Hematopoietic multipotent progenitor cell treated with erythropoietin and hydrocortisone succinate and interleukin-3 and kit ligand, for 17 days (in vitro differentiated cells): ENCODE results near the gene TNIK.

Source experiments
- DNase-seq: peaks from one replicate; pipeline ENCODE4 v3.0.0-alpha.2; 2015; ENCODE audit warnings: low spot score

TNIK gene

DNA sequence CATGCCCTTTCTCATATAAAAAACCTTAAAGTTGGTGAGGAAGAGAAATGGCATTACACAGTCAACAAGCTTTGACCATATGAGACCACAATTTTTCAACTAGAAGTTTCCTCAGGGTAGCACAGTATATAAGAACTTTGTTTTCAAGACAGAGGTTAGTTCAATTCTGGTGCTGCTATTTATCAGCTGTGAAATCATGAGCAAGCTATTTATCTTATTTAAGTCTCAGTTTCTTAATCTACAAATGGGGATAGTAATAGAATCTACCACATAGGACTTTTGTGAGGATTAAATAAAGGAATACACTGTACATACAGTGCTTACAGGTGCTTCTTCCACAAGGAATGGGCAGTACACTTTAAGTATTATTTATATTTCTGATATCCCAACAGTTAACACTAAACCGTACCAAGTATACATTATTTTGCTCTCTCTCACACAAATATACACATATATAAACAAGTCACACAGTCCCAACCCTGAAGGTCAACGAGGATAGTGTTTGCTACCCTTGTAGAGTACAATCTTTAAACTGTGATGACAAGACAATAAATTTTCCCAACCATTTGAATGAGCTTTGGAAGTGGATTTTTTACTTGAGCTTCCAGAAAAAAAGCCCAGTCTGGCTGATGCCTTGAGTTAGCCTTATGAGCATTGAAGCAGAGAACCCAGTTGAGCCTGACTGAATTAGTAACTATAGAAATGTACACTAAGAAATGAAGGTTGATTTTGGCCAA is 178.8 kb downstream of the TNIK start:
- no peak for DNase-seq

DNA sequence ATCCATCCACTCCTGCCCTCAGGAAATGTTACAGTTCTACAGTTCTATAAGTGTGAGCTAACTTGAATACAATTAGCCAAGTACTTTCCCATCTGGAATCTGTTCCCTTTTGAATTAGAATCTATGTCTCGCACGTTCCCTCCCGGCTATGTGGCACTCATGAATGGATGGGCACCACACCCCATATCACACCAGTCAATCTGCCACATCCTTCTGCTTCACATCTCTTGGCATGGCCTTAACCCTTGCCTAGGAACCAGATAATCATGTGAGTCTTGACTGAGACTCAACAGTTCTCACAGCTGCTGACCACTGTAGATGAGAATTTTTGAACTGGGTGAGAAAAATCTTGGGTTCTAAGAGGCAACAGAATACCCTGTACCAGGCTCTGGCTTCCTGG is 180.2 kb downstream of the TNIK start:
- no peak for DNase-seq

DNA sequence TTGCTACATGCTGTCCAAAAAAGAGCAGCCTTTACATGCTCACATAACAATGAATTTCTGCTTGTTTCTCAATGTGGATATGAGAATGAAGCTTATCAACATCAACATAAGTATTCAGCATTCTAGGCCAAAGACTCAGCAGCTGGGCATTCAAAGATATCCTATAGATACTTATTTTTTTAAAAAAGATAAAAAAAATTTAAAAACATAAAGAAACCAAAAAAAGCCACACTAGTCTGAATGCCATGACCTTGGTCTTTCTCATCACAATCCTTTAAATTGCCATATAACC is 182.0 kb downstream of the TNIK start:
- no peak for DNase-seq

DNA sequence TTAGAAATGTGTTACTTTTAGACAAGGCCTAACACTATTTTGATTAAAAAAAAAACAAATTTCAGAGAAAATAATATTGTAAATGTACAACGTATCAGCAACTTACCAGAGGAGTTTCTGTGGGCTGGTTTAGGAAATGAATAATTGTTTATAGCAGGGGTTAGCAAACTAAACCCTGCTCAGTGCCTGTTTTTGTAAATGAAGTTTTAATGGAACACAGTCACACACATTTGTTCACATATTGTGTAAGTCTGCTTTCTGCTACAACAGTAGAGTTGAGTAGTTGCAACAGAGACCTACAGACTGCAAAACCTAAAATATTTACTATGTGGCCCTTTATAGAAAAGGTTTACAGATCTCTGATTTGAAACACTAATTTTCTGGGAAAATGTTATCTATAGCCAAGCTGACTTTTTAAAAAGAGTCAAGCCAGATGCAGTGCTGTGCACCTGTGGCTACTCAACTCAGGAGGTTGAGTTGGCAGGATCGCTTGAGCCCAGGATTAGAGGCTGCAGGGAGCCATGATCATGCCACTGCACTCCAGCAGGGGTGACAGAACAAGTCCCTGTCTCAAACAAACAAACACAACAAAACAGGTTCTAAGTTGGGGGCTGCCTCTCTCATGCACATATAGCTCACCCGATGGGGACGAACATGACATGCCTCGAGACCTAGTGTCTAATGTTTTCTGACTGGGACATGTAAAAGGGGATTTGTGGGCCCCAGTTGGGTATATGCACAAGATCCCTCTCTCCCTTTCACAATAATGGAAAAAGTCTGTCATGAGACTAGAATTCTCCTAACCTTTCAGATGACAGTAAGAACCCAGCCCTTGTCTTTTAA is 182.5 kb downstream of the TNIK start:
- DNase-seq, result no peak

DNA sequence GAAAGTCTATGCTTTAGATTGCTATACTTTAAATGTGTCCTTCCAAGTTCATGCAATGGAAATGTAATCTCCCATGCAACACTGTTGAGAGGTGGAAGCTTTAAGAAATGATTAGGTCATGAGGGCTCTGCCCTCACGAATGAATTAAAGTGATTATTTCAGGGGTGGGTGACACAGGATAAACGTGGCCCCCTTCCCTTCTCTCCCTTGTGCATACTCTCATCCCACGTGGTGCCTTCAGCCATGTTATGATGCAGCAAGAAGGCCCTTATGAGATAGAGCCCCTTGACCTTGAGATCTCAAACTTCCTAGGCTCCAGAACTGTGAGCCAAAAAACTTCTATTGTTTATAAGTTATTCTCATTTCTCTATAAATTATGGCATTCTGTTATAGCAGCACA is 183.3 kb downstream of the TNIK start:
- DNase-seq, result no peak

DNA sequence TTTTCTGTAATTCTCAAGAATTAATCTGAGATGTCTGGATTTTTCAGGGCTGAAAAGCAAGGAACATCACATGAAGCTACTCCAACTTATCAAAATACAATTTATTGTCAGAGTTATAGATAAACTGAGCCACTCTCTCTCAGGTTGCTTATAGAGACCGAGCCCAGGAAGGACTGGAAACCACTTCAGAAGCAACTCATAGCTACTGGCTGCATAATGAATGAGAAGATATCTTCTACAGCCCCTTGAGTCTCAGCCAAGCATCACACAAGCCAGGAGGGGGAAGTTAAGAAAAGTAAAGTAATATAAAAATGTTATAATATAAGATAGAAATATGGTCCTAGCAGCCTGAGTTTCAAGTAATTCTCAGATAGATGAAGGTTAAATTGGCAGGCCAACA is 186.0 kb downstream of the TNIK start:
- no peak for DNase-seq

DNA sequence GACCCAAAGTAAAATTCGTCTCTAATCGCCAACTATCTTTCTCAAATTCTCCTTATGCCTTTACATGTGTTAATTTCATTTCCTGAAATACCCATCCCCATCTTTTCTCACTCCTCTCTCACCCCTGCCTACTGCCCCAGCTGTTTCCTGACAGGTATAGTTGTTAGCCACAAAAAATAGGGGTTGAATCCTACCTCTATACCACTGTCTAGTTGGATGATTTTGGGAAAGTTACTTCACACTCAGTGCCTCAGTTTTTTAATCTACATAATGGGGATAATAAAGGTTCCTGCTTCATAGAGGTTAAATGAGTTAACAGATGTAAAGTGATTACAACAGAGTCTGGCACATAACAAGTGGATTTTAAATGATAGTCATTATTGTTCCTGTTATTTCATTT is 189.7 kb downstream of the TNIK start:
- no peak for DNase-seq

DNA sequence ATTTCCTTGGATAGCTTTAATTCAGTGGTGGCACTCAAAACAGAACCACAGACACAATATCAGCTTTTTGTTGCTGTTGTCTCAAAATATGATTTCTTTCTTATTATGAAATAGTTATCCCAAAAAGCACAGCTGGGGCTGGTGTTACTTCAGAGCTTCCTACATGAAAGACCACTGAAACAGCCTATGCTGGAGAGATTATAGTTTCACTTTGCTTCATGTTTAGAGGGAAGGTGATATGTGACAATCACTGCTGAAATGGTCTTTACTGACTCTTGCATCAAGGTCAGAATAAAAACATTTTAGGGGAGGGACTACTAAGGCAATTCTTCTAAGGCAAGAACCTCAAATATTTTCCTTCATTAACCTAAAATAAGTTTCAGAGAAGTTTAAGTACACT is 190.7 kb downstream of the TNIK start:
- DNase-seq, result no peak

DNA sequence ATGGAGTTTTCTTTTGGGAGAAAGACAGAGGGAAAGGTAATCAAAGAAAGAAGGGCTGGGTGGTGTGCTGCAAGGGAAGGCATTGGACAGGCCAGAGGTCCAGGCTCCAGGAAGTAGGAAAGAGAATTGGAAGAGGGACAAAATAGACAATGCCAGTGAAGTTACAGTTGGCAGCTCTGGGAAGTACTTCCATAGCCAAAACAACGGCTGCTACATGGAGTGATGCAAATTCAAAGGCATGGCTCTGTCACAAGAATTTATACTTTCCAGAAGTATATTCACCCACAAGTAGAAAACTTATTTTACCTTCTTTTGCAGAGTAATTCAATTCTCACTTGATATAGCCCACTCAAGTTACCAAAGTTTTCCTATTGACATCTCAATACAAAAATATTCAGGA is 191.5 kb downstream of the TNIK start:
- DNase-seq, result no peak

DNA sequence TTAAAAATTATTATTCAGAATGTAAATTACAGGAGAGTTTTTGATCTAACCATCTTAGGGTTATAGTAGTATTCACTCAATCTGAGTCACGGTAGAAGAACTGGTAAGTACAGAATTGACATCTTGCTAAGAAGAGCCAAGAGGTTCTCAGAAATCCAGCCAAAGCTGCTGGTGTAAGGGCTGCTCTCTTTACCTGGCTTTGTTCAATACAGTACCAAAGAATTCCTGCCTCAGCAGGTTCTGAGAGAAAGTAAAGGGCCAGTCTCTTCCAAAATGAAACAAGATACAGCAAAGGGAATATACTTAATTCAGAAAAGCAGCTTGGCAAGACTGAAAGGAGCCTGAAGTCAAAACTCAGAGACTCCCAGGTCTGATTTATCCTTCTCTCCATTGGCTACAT is 193.1 kb downstream of the TNIK start:
- DNase-seq, result no peak

DNA sequence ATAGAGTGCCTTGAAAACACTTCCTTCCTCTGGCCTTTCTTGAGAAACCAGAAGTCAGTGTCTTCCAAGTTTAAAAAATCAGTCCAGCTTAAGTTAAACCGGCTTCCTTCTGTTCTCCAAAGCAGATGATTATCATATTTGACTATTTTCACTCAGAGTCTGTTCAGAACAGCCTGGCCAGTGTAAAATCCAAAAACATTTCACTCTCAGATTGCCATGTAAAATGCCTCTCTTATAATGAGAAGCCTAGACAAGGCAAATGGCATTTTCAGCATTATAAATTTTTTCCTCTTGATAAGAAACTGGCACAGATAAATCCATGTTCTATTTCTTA is 193.5 kb downstream of the TNIK start:
- DNase-seq, result no peak

DNA sequence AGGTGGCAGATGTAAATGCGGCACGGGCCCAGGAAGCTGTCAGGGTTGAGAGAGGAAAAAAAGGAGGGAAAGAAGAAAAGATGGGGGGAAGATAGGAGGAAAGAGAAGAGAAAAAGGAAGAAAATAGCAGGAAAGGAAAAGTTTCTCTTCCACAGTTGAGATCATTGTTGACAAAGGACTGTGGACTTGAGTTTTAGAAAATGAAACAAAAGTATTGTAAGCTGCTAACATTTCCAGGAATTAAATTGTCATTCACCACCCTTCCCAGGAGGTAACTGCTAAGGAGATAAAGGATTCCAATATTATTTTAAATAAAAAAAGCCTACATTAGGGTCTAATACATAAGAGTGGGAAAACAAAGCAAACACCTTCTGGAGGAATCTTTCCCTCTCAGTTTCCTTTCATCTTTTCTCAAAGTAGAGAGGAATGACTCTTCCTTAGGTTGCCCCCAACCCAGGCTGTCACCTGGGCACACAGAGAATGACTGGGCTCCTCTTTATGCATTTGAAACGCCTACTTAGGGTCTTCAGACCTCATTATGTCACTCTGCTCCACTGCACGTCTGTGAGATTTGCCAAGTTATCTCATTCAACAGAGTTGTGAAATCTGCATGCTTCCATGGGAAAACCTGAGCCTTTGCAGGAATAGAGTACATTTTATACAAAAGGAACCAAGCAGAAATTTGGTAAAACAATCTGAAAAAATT is 194.0 kb downstream of the TNIK start:
- no peak for DNase-seq

DNA sequence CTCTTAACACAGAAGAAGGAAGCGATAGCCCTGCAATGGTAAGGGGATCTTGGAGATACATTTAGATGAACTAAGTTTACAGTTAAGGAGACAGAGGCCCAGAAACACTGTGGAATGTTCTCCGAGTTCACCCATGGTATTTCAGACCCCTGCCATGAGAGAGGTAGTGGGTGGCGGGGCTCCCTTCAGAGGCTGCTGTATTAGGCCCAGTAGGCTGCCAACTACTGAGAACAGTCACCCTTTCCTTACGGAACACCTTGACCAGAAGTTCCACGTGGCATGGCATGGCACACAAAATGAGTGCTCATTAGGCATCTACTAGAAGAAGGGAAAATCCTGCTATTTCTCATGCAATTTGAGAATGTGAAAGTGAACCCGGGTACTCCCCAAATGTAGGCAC is 195.4 kb downstream of the TNIK start:
- DNase-seq, result no peak

DNA sequence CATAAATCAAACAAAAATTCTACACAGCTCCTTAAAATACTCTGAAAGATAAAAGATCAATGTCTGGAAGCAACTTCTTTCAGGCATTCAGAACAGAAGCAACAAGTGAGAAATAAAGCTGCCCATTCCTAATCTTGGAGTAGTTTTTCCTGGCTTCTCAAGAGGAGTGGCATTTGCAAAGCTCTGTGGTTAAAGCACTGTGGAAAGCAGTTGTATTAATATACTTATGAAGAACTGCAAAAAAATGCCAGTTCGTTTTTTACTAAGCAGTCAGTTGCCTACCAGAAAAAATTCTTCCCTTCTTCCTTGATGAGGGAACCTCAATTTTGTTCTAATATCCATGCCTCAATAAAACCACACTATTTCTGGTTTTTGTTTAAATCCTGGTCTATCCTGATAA is 197.8 kb downstream of the TNIK start:
- DNase-seq, result no peak

DNA sequence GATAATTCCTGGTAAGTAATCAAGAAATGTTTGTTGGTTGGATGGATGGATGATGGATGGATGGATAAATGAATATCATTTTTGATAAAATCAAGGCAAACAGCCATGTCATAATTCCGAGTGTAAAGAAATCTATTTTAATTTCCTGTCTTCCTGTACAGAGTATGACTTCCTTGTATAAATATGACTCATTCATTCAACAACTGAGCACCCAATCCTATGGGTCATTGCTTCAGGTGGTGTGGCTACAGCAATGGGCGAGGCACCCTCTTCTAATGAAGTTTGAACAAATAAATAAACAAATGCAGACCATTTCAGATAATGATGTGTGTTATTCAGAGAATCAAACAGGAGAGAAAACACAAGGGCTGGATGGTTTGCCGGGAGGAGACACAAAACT is 198.7 kb downstream of the TNIK start:
- DNase-seq, result no peak

DNA sequence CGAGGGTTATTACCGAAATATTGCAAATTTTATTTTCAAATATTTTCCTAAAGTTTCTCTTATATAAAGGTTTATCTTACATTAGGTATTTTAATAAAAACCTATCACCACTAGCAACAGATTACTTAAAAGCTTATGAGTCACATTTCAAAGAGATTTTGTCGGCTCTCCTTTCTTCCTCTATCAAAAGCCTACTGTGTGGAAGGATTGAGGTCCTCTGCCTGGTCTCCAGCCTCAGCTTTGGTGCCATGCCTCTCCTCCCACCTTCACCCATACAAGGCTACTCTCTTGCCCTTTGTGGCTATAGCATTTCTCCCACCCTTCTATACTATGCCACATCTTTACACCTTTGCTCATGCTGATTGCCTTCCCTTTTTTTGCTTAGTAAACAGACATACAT is 199.3 kb downstream of the TNIK start:
- DNase-seq, result no peak

DNA sequence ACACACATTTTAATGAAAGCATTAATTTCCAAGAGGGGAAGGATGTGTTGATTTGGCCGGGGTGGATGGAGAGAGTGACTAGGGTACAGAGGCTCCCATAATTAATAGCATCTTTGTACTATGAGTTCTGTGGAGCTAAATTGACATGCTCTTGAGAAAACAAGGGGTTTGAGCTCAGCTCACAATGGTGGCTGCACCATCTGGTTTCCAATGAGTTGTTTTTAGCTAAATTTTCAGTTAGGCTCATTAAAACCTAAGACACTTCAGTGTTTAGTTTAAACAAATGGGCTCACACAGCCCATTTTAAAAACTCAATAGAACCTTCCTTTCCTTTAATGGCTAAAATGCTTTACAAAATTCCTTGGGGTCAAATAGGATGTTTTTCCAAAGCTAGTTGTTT is 199.7 kb downstream of the TNIK start:
- DNase-seq, result no peak

DNA sequence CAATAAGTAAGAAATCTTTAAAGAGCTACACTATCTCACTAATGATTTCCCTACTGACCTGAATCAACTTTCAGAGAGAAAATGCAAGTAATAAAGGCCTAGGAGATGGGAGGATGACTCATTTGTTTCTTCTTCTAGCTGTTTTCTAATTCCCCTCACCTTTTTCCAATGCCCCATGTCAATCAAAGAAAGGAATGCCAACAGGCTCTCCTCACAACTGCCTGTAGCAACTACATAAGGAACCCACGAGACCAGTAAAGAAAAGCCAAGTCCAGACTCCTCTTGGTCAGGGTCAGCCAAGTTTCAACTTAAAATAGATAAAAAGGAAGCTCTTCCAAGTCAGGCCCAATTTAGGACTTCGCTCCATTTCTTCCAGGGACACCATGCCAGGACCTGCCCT is 201.9 kb downstream of the TNIK start:
- no peak for DNase-seq

DNA sequence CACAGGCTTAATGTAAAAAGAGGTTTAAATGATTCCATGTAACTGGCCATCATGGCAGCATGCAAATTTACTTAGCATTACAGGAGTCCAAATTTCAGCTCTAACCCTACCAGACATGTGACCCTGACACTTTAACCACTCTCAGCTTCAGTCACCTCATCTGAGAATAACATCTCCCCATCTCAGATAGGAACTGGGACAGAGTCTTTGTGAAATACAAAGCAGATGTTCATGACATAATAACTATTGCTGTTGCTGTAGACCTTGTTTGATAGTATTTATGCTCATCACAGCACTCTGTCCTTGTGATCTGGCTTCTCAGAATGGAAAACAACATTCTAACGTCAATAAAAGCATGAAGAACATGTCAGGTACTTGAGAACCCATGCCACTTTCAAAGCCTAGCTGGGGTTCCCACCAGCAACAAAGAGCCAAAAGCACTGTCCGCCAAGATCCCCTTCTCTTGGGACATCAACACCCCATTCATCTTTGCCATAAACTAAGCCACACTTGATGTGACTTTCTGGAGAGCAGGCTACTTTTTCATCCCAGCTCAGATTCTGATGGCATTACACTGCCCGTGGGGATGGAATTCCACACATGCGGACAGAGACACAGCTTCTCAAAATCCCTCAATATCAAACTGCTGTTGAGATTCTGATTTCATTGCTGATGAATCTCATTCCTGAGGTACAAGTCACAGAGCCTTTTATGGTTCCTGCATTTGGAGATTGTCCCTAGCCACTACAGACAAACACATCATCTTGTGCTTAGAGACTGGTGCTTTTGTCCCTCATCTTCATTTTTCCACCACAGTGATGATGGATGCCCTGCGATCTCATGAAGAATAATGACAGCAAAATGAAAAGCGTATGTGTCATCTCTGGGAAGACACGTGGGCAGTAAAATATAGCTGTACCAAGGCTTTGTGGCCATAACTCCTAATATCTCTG is 202.7 kb downstream of the TNIK start:
- DNase-seq, result no peak

DNA sequence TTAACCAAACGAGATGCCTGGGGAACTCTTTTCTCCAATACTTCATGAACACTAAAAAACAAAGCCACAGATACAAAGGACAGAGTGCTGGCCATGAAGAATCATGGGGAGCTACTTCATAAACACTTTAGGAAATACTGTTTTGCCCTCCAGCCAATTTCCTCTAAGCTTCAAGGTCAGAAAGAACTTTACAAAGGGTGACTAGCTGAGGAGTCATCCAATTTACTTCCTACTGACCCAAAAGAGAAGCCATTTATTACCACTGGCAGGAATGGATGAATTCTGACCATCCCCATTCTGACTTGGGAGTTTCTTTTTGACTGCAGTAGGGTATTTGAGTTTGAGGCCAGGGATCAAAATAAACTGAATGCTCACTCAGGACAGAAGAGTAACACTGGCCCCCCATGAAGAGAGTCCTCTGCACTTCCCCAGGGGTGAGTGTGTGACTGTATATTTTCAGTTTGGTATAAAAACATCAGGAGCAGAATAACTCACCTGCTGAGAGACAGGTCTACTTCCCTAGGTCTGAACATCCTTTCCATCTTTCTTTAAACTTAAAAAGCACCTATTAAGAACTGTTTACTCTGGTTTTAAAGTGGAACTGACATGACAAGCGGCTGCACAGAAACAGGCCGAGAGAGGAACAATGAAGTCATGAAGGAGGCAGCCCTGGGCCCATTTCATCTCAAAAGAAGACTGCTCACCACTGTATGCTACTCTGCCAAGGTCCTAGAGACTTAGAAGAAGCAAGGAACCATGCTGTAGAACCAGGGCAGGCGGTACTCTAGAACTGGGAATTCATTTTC is 203.6 kb downstream of the TNIK start:
- no peak for DNase-seq

DNA sequence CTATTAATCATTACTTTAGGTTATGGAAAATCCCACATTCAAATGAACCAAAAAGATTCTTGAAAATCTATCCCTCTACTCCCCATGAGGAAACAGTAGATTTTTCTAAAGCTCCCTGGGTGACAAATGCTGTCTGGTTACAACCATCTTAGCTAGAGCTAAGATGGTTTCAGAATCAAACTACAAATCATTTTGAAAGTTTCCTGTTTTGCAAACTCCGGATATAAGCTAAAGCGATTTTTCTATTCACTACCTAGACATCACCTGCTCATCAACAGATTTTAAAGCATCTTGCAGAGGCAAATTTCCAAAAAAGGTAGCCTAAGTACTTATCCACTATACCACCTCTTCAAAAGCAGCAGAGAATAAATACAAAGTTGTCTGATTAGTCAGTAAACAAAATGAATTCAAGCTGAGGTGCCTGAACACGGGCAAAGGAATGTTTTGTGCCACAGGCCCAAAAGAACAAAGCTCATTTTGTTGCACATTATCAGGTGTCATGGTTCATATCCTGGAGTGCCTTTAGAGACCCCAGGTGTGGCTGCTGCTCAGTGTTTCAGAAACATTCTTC is 204.9 kb downstream of the TNIK start:
- no peak for DNase-seq
